Measurements from ENCODE around the gene PEX10.

PEX10 gene

DNA sequence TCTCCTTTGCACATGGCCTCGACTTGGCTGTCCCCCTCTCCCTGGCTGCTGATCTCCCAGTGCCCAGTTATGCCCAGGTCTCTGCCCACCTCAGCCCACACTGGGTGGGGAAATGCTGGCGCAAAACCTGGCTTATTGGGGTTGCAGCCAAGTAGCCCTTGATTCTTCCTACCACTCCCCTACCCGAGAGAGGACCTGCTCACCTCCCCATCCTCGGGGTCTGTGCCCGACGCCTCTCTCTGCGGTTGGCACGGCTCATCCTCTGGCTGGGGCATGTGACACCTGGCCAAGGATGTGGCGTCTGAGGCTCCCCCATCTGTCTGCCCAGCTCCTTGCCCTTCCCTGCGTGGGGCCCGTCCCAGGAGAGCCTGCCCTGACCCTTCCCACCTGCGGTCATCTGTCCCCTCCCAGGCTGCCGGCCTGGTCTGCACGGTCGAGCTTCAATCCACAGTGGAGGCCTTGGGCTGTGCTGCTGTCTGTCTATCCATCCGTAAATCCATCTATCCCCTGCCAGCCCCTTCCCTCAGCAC, 6.5 kb upstream of the PEX10 start:
- Mint-ChIP-seq H3K4me3 (no peak overlapping the region), H3K27ac (no peak overlapping the region), H3K27me3 (no peaks in the 10 kb centered on the region), H3K36me3 (no peaks in the 10 kb centered on the region), H3K9me3 (no peaks in the 10 kb centered on the region), H3K4me1 (peaks cover 43% of the 10 kb centered on the region)
- ATAC-seq: no peak

DNA sequence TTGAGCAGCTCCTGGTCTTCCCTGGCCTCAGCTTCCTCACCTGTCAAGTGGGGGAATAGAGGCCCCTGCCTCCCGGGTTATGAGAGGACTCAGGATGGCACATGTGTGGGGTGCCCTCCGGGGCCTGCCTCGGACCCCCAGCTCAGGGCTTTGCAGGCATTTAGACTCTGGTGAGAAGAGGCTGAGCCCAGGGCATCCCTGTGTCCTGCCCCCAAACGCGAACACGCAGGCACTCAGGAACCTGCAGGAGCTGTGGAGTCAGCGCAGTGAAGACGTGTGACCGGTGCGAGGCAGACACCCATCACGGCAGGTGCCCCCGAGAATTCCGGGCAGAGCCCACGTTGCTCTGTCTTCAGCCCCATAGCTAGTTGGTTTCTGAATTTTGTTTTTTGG, 5.5 kb upstream of the PEX10 start:
- no peaks in the 10 kb centered on the region for H3K27me3 Mint-ChIP-seq
- peaks cover 47% of the 10 kb centered on the region for H3K4me1 Mint-ChIP-seq
- H3K9me3 Mint-ChIP-seq: no peaks in the 10 kb centered on the region
- ATAC-seq: no peak
- H3K27ac Mint-ChIP-seq: no peak overlapping the region
- no peak overlapping the region for H3K4me3 Mint-ChIP-seq
- H3K36me3 Mint-ChIP-seq: no peaks in the 10 kb centered on the region

DNA sequence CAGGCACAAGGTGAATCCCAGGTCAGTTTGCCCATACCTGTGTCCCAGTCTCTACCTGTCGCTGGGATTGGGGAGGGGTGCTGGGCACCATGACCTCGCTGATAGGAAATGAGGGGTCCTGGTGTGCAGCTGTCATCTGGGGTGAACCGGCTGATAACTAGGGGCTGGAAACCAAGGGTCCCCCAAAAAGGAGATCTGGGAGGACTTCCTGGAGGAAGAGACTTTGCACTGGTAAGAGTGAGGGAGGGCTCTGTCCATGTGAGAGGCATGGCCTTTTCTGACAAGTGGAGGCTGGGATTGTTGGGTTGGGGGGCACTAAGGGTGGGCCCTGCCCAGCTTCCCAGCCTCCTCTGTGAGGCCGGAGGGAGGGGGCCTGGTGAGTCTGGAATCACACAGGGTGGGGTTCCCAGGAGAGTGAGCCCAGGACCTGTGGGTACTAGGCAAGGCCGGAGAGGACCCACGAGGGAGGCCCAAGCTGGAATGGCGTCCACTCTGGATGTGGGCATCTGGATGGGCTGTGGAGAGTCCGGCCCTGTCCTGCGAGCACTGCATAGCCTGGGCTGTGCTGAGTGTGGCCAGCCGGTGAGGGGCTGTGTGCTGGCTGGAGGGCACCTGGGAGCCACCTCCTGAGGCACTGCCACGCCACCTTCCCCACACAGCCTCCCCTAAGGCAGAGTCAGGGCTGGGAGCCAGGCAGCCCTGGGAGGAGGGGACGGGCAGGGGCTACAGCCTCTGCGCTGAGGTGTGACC, 4.9 kb upstream of the PEX10 start:
- H3K27ac Mint-ChIP-seq: peak overlapping the region; percentile 89

DNA sequence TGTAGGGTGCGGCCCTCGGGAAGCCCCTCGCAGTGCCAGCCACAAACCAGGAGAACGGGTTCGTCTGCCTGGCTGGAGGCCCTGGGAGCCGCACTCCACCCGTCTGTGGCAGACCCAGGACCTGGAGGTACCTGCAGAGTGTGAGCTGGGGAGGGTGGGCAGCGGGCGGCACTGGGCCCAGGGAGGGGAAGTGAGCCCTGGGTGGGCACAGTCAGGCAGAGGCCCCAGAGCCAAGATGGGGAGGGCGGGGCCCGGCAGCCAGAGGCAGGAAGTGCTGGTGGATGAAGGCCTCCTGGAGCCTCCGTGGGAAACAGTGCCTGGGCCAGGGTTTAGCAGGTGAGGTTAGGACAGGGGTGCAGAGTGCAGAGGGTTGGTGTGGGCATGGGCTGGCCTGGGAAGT, 4.0 kb upstream of the PEX10 start:
- H3K27ac Mint-ChIP-seq: peak overlapping the region; percentile 89
- no peaks in the 10 kb centered on the region for H3K27me3 Mint-ChIP-seq
- H3K4me1 Mint-ChIP-seq: peaks cover 52% of the 10 kb centered on the region
- ATAC-seq: no peak
- H3K9me3 Mint-ChIP-seq: no peaks in the 10 kb centered on the region
- no peaks in the 10 kb centered on the region for H3K36me3 Mint-ChIP-seq
- H3K4me3 Mint-ChIP-seq: peak overlapping the region; percentile 81

More for the DNA sequence above, 4.9 kb upstream of the PEX10 start:
- Mint-ChIP-seq H3K4me1 (peaks cover 47% of the 10 kb centered on the region), H3K9me3 (no peaks in the 10 kb centered on the region), H3K36me3 (no peaks in the 10 kb centered on the region), H3K4me3 (no peak overlapping the region), H3K27me3 (no peaks in the 10 kb centered on the region)
- ATAC-seq: no peak

DNA sequence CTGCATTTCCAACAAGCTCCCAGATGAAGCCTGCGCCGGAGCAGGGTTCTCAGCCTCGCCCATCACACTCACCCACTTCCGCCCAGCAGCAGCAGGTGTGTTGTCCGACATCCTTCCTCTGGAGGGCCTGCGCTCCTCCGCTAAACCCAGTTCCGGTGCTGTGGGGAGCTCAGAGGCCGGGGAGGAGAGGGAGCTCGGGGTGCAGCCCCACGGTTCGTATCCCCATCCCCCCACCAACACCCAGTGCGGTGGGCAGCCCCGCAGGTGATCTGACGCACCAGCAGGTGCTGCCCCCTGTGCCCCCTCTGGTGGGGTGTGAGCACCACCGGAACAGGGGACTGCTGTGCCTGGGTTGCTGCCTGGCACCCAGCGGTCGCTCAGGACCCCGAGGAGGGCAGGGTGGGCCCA, 3.4 kb upstream of the PEX10 start:
- peak overlapping the region; percentile 81 for H3K4me3 Mint-ChIP-seq
- H3K9me3 Mint-ChIP-seq: no peaks in the 10 kb centered on the region
- H3K27ac Mint-ChIP-seq: peak overlapping the region; percentile 89
- H3K27me3 Mint-ChIP-seq: no peaks in the 10 kb centered on the region
- H3K36me3 Mint-ChIP-seq: no peaks in the 10 kb centered on the region
- ATAC-seq: no peak
- H3K4me1 Mint-ChIP-seq: peaks cover 58% of the 10 kb centered on the region

DNA sequence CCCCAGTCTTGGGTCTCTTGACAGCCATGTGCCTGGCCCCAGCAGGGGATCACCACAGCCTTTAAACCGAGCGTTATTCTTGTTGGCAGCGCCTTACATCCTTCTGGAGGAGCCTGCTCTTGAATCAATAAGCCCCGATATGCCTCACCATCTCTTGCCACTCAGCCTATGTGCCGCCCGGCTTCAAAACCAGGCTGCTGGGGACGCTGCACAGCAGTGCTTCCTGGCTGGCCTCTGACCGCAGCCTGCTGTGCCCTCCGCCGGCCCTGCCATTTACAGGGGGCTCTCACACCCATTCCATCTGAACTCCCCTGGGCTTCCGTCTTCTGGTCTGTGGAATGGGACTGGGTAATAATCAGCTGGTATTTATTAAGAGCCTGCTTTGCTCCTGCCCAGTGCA, 3.0 kb upstream of the PEX10 start:
- Mint-ChIP-seq H3K27ac (peak overlapping the region; percentile 89), H3K36me3 (no peaks in the 10 kb centered on the region), H3K9me3 (no peaks in the 10 kb centered on the region), H3K4me1 (peaks cover 62% of the 10 kb centered on the region), H3K4me3 (peak overlapping the region; percentile 81), H3K27me3 (no peaks in the 10 kb centered on the region)
- no peak for ATAC-seq

DNA sequence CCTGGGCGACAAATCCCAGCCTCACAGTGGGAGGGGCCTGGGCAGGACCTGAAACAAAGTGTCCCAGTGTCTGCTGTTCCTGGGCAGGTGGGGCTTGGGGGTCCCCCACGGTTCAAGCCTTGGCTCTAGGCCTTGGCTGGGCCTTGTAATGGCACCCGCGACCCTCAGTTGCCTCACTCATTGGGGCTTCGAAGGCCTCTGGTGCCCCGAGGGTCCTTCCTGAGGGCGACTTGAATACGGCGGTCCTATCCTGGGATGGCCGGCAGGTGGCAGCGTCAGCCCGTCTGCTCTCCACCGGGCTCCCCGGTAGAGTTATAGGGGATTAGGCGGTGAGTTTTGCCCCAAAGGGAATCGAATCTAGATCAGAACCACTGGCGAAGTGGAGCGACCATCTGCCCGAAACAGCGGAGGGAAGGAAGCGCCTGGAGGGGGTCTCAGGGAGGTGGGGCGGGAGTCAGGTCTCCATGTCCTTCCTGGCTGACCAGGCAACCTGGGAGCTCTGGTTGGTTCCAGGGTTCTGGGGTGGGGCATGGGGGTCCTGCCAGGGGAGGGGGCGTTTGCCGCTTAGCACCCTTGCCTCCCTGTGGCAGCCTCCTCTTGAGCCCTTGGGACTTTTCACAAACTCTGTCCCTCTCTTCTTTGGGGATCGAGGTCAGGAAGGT, 2.1 kb upstream of the PEX10 start:
- Mint-ChIP-seq H3K4me3 (peak overlapping the region; percentile 72), H3K36me3 (peaks cover 3% of the 10 kb centered on the region), H3K9me3 (no peaks in the 10 kb centered on the region), H3K27ac (peak overlapping the region; percentile 89), H3K4me1 (peaks cover 67% of the 10 kb centered on the region), H3K27me3 (no peaks in the 10 kb centered on the region)
- ATAC-seq: peak; percentile 21

DNA sequence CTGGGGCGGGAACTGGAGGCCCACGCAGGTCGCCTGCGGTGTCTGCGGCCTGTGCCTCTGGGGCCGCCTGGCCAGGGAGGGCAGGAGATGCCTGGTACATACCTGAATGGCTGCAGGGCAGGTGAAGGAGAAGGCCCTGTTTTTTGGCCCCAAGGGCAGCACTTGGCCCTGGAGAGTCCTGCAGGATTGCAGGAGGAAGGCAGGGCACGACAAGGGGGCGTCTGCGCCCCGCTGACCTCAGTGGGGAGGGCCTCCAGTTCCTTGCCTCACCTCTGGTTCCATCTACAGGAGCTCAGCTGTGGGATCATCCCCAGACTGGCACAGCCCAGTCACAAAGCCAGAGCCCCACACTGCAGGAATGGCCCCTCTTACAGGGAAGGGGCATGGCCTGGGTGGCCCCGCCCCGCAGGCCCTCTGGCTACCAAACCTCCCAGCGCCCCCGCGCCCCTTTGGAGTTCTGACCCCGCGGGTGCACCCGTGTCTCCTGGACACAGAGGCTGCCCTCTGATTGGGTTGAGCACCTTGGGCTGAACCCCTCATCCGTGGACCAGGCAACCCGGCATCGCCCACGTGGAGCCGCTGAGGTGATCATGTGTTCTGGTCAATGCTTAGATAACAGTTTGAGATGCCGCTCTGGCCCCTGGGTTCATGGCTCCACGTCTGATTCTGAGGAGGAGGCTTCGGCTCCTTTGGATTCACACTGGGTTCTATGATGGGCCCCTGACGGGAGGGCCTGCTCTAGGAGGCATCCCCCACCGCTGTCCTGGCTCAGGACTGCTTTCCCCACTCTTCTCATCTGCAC, 1.3 kb upstream of the PEX10 start:
- Mint-ChIP-seq H3K27ac (peak overlapping the region; percentile 89), H3K9me3 (no peaks in the 10 kb centered on the region), H3K27me3 (no peaks in the 10 kb centered on the region), H3K36me3 (peaks cover 10% of the 10 kb centered on the region), H3K4me3 (peak overlapping the region; percentile 72), H3K4me1 (peaks cover 62% of the 10 kb centered on the region)
- no peak for ATAC-seq

DNA sequence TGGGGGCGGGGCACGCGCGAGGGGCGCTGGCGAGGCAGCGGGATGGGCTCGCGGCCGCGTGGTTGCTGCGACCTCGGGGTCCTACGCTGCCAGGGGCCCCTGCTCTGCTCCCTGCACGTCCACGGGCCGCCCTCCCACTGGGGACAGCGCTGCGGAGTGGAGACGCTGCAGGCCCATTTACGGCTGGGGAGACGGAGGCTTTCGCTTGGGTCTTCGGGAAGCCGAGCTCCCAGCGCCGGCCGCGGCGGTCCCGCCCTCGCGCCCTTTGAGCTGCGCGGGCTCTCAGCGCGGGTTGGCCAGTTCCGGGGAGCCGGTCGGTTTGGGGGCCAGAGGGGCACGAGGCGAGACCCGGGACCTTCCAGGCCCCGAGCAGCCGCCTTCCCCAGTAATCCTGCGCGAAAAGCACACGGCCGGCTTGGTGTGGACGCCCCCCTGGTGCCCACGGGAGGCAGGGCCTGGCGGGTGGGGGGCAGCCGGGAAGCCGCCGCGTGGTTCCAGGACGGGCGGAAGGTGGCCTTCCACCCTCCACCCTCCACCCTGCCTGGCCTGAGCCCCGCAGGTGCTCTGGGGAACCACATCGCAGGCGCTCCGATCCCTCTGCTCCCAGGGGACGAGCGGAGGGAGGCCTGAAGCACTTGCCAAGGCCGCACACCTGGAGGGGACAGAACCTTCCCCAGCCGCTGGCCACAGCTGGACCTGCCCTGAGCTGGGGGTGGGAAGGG, 570 bp upstream of the PEX10 start:
- peaks cover 10% of the 10 kb centered on the region for H3K36me3 Mint-ChIP-seq
- peak overlapping the region; percentile 89 for H3K27ac Mint-ChIP-seq
- peaks cover 58% of the 10 kb centered on the region for H3K4me1 Mint-ChIP-seq
- no peaks in the 10 kb centered on the region for H3K9me3 Mint-ChIP-seq
- ATAC-seq: peak; percentile 42
- H3K27me3 Mint-ChIP-seq: no peaks in the 10 kb centered on the region
- H3K4me3 Mint-ChIP-seq: peak overlapping the region; percentile 72

DNA sequence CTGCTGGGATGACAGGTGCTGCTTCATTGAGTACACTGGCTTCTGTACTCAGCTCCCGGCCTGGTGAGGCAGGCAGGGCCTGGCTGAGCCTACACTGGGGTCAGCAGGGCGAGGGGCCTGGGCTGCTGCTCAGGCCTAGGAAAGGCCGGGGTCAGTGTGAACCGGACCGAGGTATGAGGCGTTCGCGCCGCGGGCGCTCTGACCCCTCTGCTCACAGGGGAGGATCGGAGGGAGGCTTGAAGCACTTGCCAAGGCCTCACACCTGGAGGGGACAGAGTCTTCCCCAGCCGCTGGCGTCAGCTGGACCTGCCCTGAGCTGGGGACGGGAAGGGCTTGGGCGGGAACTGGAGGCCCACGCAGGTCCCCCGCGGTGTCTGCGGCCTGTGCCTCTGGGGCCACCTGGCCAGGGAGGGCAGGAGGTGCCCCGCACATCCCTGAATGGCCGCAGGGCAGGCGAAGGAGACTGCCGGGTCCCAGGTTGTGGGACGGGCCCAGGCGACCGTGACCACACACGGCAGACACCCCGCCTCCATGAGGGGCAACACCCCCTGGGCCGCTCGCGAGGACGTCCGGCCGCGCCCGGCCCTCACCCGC, 466 bp downstream of the PEX10 start:
- peak; percentile 38 for ATAC-seq
- H3K4me1 Mint-ChIP-seq: peaks cover 54% of the 10 kb centered on the region

DNA sequence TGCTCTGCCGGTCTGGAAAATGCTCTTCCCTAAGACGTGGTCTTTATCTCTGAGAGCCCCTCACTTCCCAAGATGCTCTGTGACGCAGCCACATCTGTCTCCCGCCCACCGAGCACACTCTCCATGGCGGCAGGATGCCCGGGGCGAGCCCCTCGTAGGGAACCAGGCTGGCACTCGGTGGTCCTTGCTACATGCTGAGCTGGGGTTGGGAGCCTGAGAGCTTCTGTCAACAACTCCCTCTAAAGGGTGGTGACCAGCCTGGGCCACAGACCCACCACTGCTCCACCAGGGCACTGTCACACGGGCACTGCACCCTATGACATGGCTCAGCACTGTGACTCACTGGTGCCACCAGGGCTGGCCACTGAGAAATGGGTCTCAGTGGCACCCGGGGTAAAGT, 2.6 kb downstream of the PEX10 start:
- Mint-ChIP-seq H3K27ac (peak overlapping the region; percentile 37), H3K4me3 (no peak overlapping the region), H3K36me3 (peaks cover 18% of the 10 kb centered on the region), H3K9me3 (no peaks in the 10 kb centered on the region), H3K27me3 (no peaks in the 10 kb centered on the region), H3K4me1 (peaks cover 35% of the 10 kb centered on the region)
- ATAC-seq: no peak

More for the DNA sequence above, 466 bp downstream of the PEX10 start:
- peak overlapping the region; percentile 89 for H3K27ac Mint-ChIP-seq
- no peaks in the 10 kb centered on the region for H3K27me3 Mint-ChIP-seq
- H3K4me3 Mint-ChIP-seq: peak overlapping the region; percentile 89
- H3K36me3 Mint-ChIP-seq: peaks cover 18% of the 10 kb centered on the region
- no peaks in the 10 kb centered on the region for H3K9me3 Mint-ChIP-seq

DNA sequence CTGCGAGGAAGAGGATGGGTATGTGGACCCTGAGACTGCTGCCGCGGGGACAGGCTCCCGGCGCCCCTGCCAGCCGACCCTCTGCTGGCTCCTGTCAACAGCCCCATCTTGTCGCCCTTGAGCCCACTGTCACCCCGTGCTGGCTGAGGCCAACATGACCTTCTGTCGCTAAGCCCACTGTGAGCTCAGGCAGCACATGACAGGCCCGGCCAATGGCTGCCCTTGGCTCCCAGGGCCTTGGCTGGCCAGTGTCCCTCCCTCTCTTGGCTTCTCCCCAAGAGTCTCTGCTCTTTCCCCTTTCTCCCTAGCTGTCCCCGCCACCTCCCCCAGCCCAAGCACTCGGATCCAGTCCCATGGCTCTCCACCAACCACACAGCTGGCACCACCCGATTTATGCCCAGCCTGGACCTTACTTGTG, 3.5 kb downstream of the PEX10 start:
- no peak overlapping the region for H3K4me3 Mint-ChIP-seq
- peaks cover 18% of the 10 kb centered on the region for H3K36me3 Mint-ChIP-seq
- peaks cover 26% of the 10 kb centered on the region for H3K4me1 Mint-ChIP-seq
- H3K9me3 Mint-ChIP-seq: no peaks in the 10 kb centered on the region
- no peak for ATAC-seq
- no peak overlapping the region for H3K27ac Mint-ChIP-seq
- H3K27me3 Mint-ChIP-seq: no peaks in the 10 kb centered on the region

DNA sequence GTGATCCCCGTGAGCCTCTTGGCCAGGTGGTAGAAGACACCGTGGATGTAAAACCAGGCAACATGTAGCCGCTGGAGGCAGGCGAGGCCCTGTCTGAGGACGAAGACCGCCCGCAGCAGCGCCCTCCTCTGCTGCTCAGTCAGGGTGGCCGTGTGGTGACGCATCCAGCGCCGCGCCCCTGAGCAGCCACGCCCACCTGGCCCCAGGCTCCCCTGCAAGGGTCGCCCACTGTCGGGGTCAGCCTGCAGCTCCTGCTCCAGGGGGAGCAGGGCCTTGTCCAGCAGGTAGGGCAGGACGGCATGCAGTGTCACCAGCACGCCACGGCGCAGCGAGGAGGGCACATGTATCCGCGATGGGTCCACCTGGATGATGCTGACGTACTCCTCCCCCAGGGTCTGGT, 3.9 kb downstream of the PEX10 start:
- Mint-ChIP-seq H3K4me3 (no peak overlapping the region), H3K4me1 (peaks cover 22% of the 10 kb centered on the region), H3K27me3 (no peaks in the 10 kb centered on the region), H3K27ac (no peak overlapping the region), H3K36me3 (peaks cover 18% of the 10 kb centered on the region), H3K9me3 (no peaks in the 10 kb centered on the region)
- no peak for ATAC-seq

DNA sequence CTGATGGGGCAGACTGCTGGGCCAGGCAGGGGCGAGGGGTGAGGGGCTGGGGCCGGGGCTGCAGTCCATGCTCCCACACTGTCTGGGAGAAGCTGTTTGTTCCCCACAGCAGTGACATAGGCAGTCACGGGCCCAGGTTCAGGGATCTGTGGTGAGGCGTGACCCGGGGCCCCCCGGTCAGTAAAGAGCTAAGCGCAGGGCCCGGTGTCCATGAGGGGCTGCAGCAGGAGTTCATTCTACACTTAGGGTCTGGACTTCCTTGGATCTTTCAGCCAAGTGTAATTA, 4.4 kb downstream of the PEX10 start:
- H3K36me3 Mint-ChIP-seq: peaks cover 22% of the 10 kb centered on the region
- no peak overlapping the region for H3K27ac Mint-ChIP-seq
- no peaks in the 10 kb centered on the region for H3K27me3 Mint-ChIP-seq
- ATAC-seq: no peak
- no peaks in the 10 kb centered on the region for H3K9me3 Mint-ChIP-seq
- H3K4me1 Mint-ChIP-seq: peaks cover 22% of the 10 kb centered on the region
- H3K4me3 Mint-ChIP-seq: no peak overlapping the region

Measured in stimulated activated memory B cell treated with anti-CD40 and anti-IgM and Interleukin-4, amounts not matched to agents 10 μg/mL and 1 μg/mL and 100 μg/mL, for 72 hours (primary cell).